Ureter (tissue), 1 donor: Measurements from ENCODE around the gene HDDC3. TPM values are rescaled to one million over a fixed set of nuclear protein-coding genes. Genes with fewer than 3 reads are reported as not detected.

Source experiments
- total RNA-seq: library from RNA; stranded (reverse); gene quantifications from one replicate; pipeline ENCODE4 v1.2.4, GENCODE V29; 2023
- donor health status: DM: yes; HTN: yes; CAD: no.

HDDC3 gene
- total RNA-seq, 1 donor from 2014 or later, result 19.5 TPM

Other genes with a start within 250 kb of the HDDC3 start
- 3.7 TPM for gene BLM, start 215.2 kb downstream of the HDDC3 start, total RNA-seq
- 41.3 TPM for gene FURIN, start 64.0 kb downstream of the HDDC3 start, total RNA-seq
- gene FES, start 48.0 kb downstream of the HDDC3 start, total RNA-seq, result 36.2 TPM
- gene MAN2A2, start 29.2 kb downstream of the HDDC3 start, total RNA-seq, result 58.5 TPM
- 77.0 TPM for gene UNC45A, start 2.7 kb upstream of the HDDC3 start, total RNA-seq
- gene RCCD1, start 22.3 kb upstream of the HDDC3 start, total RNA-seq, result 13.2 TPM
- gene PRC1, start 62.0 kb upstream of the HDDC3 start, total RNA-seq, result 7.8 TPM
- 25.7 TPM for gene VPS33B, start 90.0 kb upstream of the HDDC3 start, total RNA-seq
- gene SV2B, start 167.7 kb upstream of the HDDC3 start, total RNA-seq, result 2.3 TPM